ENCODE measurements around the gene CENPX. TPM values are rescaled to one million over a fixed set of nuclear protein-coding genes. Genes with fewer than 3 reads are reported as not detected.

Gene CENPX
- total and polyA plus RNA-seq, 2 of the 13 experiments (the other 11 are each of a cell fraction or from before 2014, with no cell fraction given) = 92.7 to 170 TPM

DNA sequence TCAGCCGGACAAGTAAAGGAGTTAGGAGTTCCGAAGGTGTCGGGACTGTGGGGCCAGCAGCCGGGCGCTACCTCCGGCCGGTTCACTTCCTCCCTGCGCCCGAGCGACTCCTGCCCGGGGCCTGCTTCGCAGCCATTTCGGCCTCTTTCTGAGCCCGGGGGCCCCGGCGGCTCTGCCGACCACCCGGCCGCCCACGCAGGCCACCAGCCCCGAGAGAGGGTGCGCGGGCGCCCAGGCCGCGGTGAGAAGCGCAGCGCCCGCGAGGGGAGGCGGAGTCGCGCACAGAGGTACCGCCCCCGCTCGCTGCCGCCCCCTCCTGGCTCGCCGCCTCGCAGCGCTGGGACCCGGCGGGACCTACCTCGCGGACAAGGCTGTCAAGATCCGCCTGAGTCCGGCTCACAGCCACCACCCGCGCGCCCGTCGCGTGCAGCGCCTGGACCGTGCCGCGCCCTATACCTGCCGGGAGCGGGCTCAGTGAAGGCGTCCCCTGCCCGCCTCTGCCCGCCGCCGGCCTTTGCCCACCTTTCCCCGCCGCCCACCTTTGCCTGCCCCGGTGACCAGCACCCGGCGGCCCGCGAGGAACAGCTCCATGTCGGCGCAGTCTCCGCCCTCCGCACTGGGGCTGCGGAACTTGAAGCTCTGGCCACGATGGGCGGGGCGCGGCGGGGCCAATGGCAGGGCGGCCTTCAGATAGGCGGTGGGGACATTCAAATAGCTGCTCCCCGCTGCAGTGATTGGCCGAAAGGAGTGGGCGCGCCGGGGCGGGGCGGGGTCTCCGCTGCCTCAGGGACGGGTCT, 14.6 kb upstream of the CENPX start, which contains the start of gene DCXR (continued):
- TF ChIP-seq, protein P1, sequence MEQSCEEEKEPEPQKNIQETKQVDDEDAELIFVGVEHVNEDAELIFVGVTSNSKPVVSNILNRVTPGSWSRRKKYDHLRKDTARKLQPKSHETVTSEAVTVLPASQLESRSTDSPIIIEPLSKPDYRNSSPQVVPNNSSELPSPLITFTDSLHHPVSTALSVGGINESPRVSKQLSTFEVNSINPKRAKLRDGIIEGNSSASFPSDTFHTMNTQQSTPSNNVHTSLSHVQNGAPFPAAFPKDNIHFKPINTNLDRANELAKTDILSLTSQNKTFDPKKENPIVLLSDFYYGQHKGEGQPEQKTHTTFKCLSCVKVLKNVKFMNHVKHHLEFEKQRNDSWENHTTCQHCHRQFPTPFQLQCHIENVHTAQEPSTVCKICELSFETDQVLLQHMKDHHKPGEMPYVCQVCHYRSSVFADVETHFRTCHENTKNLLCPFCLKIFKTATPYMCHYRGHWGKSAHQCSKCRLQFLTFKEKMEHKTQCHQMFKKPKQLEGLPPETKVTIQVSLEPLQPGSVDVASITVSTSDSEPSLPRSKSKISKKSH (CRISPR knock-in tag; IDR thresholded peaks at IDR 0.05; ENCODE audit: borderline replicate concordance) = no peak
- TF ChIP-seq, protein P2, sequence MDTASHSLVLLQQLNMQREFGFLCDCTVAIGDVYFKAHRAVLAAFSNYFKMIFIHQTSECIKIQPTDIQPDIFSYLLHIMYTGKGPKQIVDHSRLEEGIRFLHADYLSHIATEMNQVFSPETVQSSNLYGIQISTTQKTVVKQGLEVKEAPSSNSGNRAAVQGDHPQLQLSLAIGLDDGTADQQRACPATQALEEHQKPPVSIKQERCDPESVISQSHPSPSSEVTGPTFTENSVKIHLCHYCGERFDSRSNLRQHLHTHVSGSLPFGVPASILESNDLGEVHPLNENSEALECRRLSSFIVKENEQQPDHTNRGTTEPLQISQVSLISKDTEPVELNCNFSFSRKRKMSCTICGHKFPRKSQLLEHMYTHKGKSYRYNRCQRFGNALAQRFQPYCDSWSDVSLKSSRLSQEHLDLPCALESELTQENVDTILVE (CRISPR knock-in tag; IDR thresholded peaks at IDR 0.05) = no peak; the same call in 1 of the 2 replicates
- TF ChIP-seq ARID2 (CRISPR knock-in tag; IDR thresholded peaks at IDR 0.05; ENCODE audit: borderline replicate concordance) = no peak
- peak; percentile 38; the same call in 1 of the 2 replicates for TF ChIP-seq SIN3B (IDR thresholded peaks at IDR 0.05; ENCODE audit: low read length)
- no peak for TF ChIP-seq U2AF2 (IDR thresholded peaks at IDR 0.05; ENCODE audit: low read depth, low read length)
- TF ChIP-seq ELF4 (CRISPR knock-in tag; IDR thresholded peaks at IDR 0.05; ENCODE audit: borderline replicate concordance) = no peak
- no peak for TF ChIP-seq MTA3 (CRISPR knock-in tag; IDR thresholded peaks at IDR 0.05)
- peak; percentile 84; the same call in 1 of the 2 replicates for TF ChIP-seq ETV6 (CRISPR knock-in tag; conservative IDR thresholded peaks at IDR 0.05)
- TF ChIP-seq HINFP (CRISPR knock-in tag; IDR thresholded peaks at IDR 0.05; ENCODE audit: low read depth) = 0 out of 2 replicates have a peak, but pooled peaks have one; percentile 23
- TF ChIP-seq, protein P3, sequence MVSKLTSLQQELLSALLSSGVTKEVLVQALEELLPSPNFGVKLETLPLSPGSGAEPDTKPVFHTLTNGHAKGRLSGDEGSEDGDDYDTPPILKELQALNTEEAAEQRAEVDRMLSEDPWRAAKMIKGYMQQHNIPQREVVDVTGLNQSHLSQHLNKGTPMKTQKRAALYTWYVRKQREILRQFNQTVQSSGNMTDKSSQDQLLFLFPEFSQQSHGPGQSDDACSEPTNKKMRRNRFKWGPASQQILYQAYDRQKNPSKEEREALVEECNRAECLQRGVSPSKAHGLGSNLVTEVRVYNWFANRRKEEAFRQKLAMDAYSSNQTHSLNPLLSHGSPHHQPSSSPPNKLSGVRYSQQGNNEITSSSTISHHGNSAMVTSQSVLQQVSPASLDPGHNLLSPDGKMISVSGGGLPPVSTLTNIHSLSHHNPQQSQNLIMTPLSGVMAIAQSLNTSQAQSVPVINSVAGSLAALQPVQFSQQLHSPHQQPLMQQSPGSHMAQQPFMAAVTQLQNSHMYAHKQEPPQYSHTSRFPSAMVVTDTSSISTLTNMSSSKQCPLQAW (CRISPR knock-in tag; IDR thresholded peaks at IDR 0.05) = no peak; the same call in none of the 2 replicates
- TF ChIP-seq HNF1A (IDR thresholded peaks at IDR 0.05; ENCODE audit: low read depth) = no peak
- peak; percentile 76; the same call in 1 of the 2 replicates for TF ChIP-seq HNF1A (CRISPR knock-in tag; IDR thresholded peaks at IDR 0.05; ENCODE audit: borderline replicate concordance)
- TF ChIP-seq REXO4 (CRISPR knock-in tag; IDR thresholded peaks at IDR 0.05; ENCODE audit: borderline replicate concordance) = no peak; the same call in 1 of the 2 replicates
- peak; percentile 92 for TF ChIP-seq RAD21 (CRISPR knock-in tag; IDR thresholded peaks at IDR 0.05)
- no peak for TF ChIP-seq MYNN (CRISPR knock-in tag; IDR thresholded peaks at IDR 0.05; ENCODE audit: low read depth)
- TF ChIP-seq SALL2 (CRISPR knock-in tag; IDR thresholded peaks at IDR 0.05) = peak; percentile 97
- peak; percentile 81 for TF ChIP-seq CBX5 (CRISPR knock-in tag; IDR thresholded peaks at IDR 0.05; ENCODE audit: borderline replicate concordance)
- TF ChIP-seq TSC22D2 (CRISPR knock-in tag; IDR thresholded peaks at IDR 0.05; ENCODE audit: borderline replicate concordance) = peak; percentile 26; the same call in 1 of the 2 replicates
- peak; percentile 85 for TF ChIP-seq PHF8 (CRISPR knock-in tag; IDR thresholded peaks at IDR 0.05)

Data from HepG2 (cell line).